Epithelial cell of prostate (primary cell): ENCODE results near the gene SV2C.

ENCODE experiments used
- DNase-seq: peaks from one replicate; pipeline ENCODE4 v3.0.0-alpha.2; 2011; ENCODE audit warnings: low read depth, low spot score
- H3K27ac ChIP-seq: fragments of 450-650 bp; 2 replicates; pipeline ENCODE4 v1.5.1; 2017; ENCODE audit warnings: mild to moderate bottlenecking

Gene SV2C

GRCh38 chr5:76389513-76390154 is 306.5 kb downstream of the SV2C start:
- no peak overlapping the region for H3K27ac ChIP-seq
- DNase-seq, result no peak

GRCh38 chr5:76391014-76391413 is 307.8 kb downstream of the SV2C start:
- no peak for DNase-seq
- no peak overlapping the region for H3K27ac ChIP-seq

- no peak overlapping the region for H3K27ac ChIP-seq
- no peak for DNase-seq
Observed at GRCh38 chr5:76393035-76393680, 310.0 kb downstream of the SV2C start.

- no peak overlapping the region for H3K27ac ChIP-seq
- DNase-seq, result no peak
Observed at GRCh38 chr5:76397200-76397599, 314.0 kb downstream of the SV2C start.

- H3K27ac ChIP-seq, result no peak overlapping the region
- no peak for DNase-seq
Observed at GRCh38 chr5:76399268-76399667, 316.1 kb downstream of the SV2C start.

- DNase-seq, result no peak
- no peak overlapping the region for H3K27ac ChIP-seq
Observed at GRCh38 chr5:76400466-76400865, 317.3 kb downstream of the SV2C start.

- H3K27ac ChIP-seq, result no peak overlapping the region
- no peak for DNase-seq
Observed at GRCh38 chr5:76401801-76402250, 318.6 kb downstream of the SV2C start.

- H3K27ac ChIP-seq, result no peak overlapping the region
Observed at GRCh38 chr5:76402251-76402885, 319.2 kb downstream of the SV2C start.

GRCh38 chr5:76402886-76403765 is 319.9 kb downstream of the SV2C start, which contains the start of gene IQGAP2:
TSS of gene IQGAP2 (plus strand) at chr5:76403285. CDS start at chr5:76403546, 261 bp downstream.
- DNase-seq, result no peak
- H3K27ac ChIP-seq, result no peak within 1 kb of the TSS

More at GRCh38 chr5:76402251-76402885, 319.2 kb downstream of the SV2C start:
- no peak for DNase-seq
